SH-SY5Y (cell line): ENCODE measurements around the gene UBE2J2.

ENCODE experiments used
- GATA2 ChIP-seq: IDR thresholded peaks from 2 replicates; pipeline ENCODE4 v1.6.1; 2011; ENCODE audit warnings: mild to moderate bottlenecking, low read depth, low read length
- GATA3 ChIP-seq: IDR thresholded peaks from 2 replicates; pipeline ENCODE4 v1.6.1; 2011; ENCODE audit warnings: low read depth, mild to moderate bottlenecking, low read length, moderate library complexity

UBE2J2 gene

DNA sequence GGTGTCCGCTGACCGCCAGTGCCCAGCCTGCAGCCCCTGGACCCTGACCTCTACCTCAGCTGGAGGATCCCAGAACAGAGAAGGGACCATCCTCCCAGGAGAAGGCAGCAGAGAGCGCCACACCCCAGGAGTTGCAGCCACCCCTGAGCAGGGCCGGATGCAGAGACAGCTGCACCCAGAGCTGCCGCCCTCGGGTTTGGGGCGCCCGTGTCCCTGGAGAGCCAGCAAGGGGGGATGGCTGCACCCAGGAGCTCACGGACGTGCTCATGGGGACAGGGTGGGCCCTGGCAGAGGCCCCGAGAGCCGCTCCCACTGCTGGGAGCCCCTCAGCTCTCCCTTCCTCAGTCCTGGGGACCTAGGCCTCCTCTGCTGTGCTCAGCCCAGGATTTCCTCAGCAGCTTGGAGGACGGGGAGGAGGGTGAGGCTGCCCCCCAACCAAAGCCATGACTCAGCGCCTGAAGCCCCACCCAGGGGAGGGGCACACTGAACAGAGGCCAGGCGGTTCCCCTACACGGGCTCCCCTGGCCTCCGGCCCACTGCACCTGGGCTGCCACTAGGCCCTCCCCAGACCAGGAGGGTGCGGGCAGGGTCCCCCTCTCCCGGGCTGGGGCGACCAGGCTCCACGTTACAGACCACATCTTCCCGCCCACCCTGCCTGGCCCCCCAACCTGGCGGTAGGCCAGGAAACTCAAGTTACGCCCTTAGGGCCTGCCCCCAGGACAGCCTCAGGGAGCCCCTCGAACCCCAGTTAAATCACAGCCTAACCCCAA, 31.8 kb upstream of the UBE2J2 start:
- TF ChIP-seq GATA3: no peak
- no peak for TF ChIP-seq GATA2

DNA sequence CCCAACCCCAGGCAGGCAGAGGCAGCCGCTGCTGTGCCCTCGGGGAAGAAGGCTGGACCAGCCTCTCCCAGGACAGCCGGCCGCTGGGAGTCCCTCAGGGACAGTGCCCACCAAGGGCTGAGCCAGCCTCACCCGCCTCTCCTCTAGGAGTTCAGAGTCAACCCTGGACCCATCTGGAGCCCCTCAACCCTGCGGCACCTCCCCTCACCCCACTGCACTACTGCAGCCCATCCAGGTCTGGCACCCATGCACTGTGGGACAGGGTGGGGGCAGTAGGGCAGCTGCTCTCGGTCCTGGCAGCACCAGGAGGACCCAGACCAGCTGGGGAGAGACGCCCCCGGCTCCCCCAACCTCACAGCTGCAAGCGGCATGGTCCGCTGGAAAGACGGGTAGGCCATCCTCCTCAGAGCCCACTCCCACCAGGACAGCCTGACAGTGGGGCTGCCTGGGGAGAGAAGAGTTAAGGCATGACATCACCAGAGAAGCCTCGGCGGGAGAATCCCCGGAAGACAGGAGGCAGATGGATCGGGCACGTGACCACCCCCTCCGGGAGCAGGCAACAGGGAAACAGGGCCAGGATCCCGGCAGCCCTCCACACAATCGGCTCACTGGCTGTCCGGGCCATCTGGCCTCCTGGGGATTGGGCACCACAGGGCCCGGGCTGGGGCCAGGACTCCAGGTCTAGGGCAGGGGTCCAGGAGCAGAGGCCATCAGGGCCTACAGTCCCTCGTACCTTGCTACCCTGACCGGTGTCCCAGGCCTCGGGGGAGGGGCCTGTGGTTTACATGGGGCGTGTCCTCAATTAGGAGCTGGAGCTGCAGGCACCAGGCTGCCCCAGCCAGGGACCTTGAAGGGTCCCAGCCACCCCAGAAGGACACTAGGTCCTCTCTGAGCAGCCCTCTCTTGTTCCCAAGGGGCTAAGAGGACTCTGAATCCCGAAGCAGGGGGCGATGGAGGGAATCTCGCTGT, 31.0 kb upstream of the UBE2J2 start:
- TF ChIP-seq GATA2 (no peak), GATA3 (no peak)

DNA sequence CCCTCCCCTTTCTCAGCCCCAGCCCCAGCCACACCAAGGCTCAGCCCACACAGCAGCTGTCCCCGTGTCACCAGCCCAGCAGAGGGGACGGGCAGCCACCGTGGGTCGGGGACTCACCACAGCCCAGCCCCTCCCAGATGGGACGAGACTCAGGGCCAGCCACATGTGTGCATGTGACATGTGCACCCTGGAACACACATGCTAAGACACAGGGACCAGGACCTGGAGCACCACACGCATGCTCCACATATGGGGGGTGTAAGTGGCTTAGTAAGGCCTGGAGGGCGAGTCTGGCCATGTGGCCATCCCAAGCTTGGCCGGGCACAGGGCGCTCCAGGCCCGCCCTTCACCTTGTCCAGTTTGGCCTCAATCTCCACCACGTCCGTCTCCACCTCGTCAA, 30.1 kb upstream of the UBE2J2 start:
- TF ChIP-seq GATA2 (no peak), GATA3 (no peak)

DNA sequence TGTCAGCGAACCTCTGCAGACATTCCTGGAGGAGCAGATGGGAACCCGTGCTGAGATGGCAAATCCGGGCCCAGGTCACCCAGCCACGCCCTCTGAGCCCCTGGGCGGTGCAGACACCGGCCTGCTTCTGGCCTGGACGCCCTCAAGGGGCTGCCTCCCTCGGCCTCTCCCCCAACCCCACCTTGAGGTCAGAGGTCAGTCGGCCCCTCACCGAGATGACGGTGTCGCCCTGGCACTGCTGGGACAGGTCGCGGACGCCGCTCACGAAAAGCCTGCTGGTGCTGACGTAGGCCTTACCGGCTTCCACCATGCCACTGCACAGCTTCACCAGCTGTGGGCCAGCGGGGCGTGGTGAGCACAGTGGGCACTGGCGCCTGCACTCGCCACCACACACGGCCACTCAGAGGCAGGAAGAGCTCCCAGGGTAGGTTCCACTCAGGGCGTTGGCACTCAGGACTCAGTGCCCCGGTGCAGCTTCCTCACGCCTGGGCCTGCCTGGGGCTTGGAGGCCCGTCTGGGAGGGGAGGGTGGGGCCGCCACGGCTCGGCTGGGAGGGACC, 29.4 kb upstream of the UBE2J2 start:
- no peak for TF ChIP-seq GATA2
- no peak for TF ChIP-seq GATA3

DNA sequence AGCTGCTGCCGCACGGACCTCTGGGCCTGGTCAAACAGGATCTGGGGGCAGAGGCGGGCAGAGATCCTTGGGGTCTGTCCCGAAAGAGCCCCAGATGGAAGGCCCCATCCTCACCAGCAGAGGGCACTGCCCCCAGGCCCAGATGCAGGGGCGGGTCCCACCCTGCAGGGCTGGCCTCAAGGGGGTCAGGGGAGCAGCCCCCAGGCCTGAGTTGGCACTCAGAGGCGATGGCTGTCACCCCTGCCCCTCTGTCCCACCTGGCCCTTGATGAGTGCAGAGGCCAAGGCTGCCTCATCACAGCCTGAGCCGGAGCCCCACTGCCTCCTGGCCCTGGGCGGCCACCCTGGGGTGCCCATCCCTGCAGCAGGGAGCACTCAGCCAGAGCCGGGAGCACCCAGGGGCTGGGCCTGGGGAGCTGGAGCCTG, 28.4 kb upstream of the UBE2J2 start:
- no peak for TF ChIP-seq GATA3

DNA sequence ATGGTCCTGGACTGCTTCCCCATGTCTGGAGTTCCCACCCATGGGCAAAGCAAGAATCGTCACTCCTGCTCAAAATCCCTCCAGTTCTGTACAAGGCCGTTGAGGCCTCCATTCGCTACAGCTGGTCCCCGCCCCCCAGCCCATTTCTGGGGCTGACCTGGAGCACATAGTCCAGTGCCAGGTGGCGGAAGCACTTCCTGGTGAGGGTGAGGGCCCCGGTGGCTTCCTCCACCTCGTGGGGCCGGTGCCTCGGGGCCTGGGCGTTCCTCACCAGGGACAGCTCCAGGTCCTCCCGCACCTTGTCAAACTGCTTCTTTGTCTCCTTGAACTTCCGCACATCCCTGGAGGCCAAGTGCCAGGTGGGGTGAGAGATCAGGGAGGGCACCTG, 26.7 kb upstream of the UBE2J2 start:
- no peak for TF ChIP-seq GATA2
- no peak for TF ChIP-seq GATA3

DNA sequence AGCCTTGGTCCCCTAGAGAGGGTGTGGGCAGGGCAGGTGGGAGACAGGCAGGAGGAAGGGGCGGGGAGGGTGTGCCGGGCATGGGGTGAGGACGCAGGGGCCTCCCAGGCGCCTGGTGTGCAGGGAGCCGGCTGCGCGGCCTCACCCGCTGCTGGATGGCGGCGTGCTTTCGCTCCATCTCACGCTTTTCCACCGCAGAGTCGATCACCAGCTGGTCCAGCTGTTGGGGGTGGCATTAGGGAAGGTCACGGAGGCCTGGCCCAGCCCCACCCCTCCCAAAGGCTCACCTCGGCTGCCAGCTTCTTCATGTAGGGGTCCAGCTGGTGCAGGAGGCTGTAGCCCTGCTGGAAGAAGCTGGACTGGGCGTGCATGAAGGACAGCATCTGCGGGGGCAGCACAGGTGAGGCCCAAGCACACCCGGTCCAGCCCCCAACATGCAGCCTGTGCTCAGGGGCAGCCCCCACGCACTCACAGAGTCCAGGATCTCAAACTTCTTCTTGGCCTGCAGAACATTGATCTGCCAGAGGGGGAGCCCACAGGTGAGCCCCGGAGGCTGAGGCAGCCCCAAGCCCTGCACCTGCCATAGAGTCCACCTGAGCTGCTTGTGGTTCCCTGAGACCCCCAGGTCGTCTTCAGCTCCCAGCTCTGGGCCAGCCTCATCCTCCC, 26.2 kb upstream of the UBE2J2 start:
- TF ChIP-seq GATA2: no peak
- no peak for TF ChIP-seq GATA3

DNA sequence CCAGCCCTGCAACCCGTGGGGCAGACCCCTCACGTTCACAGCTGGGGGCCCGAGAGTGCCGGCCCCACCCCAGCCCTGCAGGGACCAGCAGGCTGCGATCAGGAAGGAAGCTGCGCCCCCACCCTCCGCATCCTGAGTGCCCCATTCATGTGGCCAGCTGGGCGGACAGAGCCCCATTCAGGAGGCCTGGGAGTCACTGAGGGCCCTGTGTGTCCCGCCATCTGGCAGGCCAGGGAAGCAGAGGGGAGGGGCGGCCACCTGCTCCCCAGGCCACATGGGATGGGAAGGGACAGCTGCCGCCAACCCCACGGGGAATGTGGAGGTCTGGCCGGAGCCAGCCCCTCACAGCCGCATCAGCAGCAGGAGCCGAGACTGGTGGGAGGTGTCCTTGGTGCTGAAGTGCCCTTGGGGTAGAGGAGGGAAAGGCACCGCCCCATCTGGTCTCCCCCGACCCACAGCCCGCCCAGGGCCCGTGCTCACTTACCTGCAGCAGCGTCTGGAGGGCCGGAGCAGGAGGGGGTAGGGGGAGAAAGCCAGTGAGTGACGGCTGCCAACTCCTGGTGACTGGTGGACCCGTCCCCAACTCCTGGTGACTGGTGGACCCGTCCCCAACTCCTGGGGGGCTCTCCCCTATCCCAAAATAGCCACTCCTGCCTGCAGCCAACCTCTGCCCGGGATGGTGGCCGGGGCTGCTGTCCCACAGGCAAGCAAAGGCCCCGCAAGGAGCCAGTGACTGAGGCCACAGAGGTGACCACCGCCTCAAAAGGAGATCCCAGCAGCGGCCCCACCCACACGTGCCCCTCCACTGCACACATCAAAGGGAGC, 25.4 kb upstream of the UBE2J2 start:
- no peak for TF ChIP-seq GATA2
- TF ChIP-seq GATA3: no peak

DNA sequence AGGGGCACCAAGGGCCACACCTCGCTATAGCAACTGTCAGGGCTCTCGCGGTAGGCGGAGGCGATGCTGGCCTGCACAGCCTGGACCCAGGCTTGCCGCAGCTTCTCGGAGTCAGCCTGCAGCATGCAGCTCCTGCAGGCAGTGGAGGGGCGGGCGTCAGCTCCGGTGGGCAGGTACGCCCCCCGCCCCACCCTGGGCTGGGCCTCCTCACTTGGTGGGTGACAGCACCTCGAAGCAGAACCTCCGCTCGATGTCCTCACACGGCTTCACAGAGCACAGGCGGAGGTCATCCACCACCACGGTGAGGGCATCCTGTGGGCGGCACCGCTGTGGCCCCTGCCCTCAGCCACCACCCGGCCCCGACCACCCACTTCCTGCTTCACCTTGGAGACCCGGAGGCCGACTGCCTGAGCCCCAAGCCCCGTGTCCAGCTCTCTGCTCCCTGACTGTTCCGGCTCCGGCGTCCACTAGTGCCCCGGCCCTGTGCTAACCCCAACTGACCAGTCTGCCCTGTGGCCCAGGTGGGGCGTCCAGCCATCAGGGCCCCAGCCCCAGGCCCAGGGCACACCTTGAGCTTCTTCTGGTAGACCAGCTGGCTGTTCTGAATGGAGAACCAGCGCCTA, 24.3 kb upstream of the UBE2J2 start:
- TF ChIP-seq GATA2: no peak
- no peak for TF ChIP-seq GATA3

DNA sequence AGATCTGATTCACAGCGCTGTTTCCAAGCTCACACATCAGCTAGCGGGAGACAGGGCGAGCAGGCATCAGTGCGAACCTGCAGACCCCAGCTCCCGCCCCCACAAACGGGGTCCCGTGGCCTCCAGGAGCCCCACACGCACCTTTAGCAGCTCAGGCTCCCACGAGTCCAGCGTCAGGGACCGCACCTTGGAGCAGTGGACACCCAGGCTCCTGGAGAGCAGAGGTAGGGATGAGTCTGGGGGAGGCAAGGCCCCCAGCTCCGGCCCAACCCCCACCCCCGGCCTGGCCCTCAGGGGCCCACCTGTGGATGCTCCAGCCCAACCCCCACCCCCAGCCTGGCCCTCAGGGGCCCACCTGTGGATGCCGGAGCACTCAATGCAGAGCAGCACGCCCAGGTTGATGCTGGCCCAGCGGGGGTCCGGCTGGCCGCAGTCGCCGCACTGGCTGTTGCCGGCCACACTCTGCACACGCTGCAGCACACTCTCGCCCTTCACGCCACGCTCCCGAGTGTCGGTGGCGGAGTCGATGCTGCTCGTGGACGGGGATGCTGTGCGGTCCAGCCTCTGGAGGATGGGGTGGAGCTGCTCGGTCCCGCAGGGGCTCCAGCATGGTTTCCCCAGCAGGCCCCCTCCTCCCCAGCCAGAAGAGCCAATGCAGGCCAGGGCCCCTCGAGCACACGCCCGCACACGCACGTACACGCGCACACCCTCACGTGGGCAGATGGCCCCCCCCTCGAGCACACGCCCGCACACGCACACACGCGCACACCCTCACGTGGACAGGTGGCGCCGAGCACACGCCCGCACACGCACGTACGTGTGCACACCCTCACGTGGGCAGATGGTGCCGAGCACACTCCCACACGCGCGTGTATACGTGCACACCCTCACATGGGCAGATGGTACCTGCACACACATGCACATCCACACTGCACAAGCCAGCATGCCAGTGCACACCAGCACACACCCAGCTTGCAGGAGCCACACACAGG, 22.7 kb upstream of the UBE2J2 start:
- no peak for TF ChIP-seq GATA2
- TF ChIP-seq GATA3: no peak

DNA sequence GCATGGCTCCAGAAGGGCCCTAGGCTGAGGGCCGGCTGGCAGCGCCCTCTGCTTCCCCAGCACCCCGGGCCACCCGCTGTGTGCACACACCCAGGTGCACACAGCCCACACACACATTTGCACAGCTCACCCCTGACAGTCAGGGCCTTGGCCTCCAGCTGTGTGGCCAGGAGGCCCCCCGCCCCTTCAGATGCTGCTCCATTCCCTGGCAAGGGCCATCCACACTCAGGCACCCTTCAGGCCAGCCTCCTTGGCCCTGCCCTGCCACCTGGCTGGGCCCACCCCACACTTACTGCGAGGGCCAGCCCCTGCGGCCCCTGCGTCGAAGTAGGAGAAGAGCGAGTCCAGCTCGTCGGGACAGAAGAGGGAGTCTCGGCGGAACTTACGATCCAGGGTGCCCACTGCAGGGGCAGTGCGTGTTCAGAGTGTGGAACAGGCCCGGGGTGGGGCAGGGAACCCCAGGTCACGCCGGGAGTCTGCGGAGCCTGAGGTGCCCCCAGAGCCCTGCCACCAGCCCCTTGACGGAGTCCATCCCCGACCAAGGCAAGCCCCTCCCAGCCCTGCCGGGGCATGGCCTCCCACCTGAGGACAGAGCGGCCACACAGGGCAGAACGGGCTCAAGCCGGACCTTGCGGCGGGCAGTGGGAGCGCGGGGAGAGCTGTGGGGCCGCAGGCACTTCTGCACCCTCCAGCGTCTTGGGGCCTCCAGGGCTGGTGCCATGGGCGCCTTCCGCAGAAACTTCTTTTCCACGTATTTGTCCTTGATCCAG, 21.7 kb upstream of the UBE2J2 start:
- TF ChIP-seq GATA3 (no peak), GATA2 (no peak)
